NAMALWA (cell line): ENCODE results near the gene TSSK6.

Experiments
- DNase-seq: peaks from one replicate; pipeline ENCODE4 v3.0.0-alpha.2; 2015; ENCODE audit warnings: low spot score

The TSSK6 gene

GRCh38 chr19:19514881-19515641 lies at the start of gene TSSK6:
TSSK6 (minus strand) TSS chr19:19515548; CDS start chr19:19515427, 121 bp downstream.
- no peak for DNase-seq

GRCh38 chr19:19563348-19563848 lies 48.0 kb upstream of the TSSK6 start:
- no peak for DNase-seq

- DNase-seq = no peak
Measured at GRCh38 chr19:19562665-19563347, 47.5 kb upstream of the TSSK6 start.

- no peak for DNase-seq
Measured at GRCh38 chr19:19561946-19562664, 46.8 kb upstream of the TSSK6 start.

GRCh38 chr19:19559931-19560330 lies 44.6 kb upstream of the TSSK6 start:
- DNase-seq = no peak

- DNase-seq = no peak
Measured at GRCh38 chr19:19558636-19559035, 43.3 kb upstream of the TSSK6 start.

GRCh38 chr19:19558055-19558454 lies 42.7 kb upstream of the TSSK6 start:
- DNase-seq = no peak

- DNase-seq = peak; percentile 68
Measured at GRCh38 chr19:19554074-19555023, 39.0 kb upstream of the TSSK6 start.

- no peak for DNase-seq
Measured at GRCh38 chr19:19553670-19554069, 38.3 kb upstream of the TSSK6 start.

GRCh38 chr19:19552798-19553197 lies 37.5 kb upstream of the TSSK6 start:
- no peak for DNase-seq

- DNase-seq = no peak
Measured at GRCh38 chr19:19551853-19552192, 36.5 kb upstream of the TSSK6 start.

GRCh38 chr19:19550972-19551852 lies 35.9 kb upstream of the TSSK6 start:
- DNase-seq = no peak

GRCh38 chr19:19550485-19550929 lies 35.2 kb upstream of the TSSK6 start:
- no peak for DNase-seq

- no peak for DNase-seq
Measured at GRCh38 chr19:19549804-19550464, 34.6 kb upstream of the TSSK6 start.

- DNase-seq = no peak
Measured at GRCh38 chr19:19548915-19549759, 33.8 kb upstream of the TSSK6 start.

- no peak for DNase-seq
Measured at GRCh38 chr19:19547674-19548336, 32.5 kb upstream of the TSSK6 start.

- DNase-seq = no peak
Measured at GRCh38 chr19:19546751-19547162, 31.4 kb upstream of the TSSK6 start.

GRCh38 chr19:19545707-19546106 lies 30.4 kb upstream of the TSSK6 start:
- DNase-seq = no peak
